ENCODE results near the gene PRR14L.
"Not testable (repeated sequence)": the region's sequence is repeated elsewhere in the genome, so short reads cannot be mapped to it uniquely, and the experiment has no call there.

PRR14L gene

DNA sequence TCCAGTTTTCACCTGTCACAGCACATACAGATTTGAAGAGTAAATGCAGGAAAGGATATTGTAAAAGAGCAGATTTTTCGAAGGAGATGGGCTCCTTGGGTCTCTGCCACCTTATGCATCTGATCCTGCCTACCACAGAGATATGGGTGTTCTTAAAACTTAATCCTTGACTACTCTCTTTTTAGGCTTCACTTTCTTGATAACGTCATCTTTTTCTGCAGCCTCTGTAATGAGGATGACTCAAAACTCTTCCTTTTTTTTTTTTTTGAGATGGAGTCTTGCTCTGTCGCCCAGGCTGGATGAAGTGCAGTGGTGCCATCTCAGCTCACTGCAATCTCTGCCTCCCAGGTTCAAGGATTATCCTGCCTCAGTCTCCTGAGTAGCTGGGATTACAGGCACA lies 7.8 kb downstream of the PRR14L start:
- no peak for DNase-seq

DNA sequence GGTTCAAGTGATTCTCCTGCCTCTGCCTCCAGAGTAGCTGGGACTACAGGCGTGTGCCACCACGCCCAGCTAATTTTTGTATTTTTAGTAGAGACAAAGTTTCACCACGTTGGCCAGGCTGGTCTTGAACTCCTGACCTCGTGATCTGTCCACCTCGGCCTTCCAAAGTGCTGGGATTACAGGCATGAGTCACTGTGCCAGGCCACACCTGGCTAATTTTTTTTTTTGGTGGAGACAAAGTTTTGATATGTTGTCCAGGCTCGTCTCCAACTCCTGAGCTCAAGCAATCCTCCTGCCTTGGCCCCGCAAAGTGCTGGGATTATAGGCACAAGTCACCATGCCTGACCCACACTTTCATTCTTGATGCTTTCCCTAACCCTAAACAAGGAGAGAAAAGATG lies 9.6 kb downstream of the PRR14L start:
- not testable (repeated sequence) for DNase-seq

DNA sequence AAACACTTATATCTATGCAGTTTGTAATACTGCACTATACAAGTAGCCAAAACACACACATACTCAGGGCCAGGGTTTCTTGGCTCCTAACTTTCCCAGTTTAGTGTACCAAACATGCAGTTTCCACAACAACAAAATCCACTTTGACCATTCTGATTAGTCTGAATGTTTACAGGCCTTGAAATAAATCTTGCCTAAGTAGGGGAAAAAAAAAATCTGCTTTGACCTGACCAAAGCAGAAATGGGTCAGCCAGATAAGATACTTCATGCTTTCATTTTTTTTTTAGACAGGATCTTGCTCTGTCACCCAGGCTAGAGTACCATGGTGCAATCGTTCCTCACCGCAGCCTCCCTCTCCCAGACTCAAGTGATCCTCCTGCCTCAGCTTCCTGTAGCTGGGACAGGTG lies 10.1 kb downstream of the PRR14L start:
- no peak for DNase-seq

DNA sequence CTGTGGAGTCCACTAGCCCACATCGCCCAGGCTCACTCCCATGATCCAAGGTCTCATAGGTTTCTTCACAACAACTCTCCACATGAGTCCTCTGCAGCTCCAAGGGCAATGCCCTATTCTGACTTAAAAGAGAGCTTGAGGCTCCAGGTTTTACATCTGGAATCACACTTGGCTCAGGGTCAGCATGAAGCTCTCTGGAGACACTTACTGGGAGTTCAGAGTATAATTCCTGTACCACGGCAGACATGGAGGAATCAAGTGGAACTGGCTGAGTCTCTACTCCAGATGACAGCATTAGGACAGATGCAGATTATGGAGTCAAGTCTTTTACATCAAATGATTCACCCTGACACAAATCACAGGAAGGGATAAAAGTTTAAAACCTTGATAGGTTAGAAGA lies 11.4 kb downstream of the PRR14L start:
- no peak for DNase-seq

DNA sequence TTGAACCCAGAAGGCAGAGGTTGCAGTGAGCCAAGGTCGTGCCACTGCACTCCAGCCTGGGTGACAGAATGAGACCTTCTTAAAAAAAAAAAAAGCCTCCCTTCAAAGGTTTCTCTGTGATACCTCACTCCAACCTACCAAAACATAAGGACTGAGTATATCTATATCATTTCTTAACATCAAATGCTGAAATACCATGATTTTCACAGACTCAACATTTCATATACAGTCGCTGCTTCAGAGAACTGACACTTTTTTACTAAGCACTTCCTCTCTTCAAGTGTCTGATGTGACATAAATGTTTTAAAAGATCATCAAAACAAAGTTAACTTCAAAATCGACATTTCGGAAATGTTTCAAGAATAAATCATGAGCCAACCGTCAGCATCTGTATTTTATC lies 12.0 kb downstream of the PRR14L start:
- no peak for DNase-seq

DNA sequence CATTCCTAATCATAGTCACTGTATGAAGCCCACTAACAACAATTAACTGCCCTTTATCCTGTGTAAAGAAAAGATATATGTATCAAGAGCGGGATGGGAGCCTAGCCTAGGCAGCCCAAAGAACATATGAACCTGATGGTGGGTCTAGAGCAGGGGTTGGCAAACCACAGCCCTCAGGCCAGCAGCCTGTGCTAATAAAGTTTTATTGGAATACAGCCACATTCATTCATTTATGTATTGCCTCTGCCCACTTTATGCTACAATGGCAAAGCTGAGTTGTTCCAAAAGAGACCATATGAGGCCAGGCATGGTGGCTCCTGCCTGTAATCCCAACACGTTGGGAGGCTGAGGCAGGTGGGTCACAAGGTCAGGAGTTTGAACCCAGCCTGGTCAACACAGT lies 13.5 kb downstream of the PRR14L start:
- DNase-seq: no peak

DNA sequence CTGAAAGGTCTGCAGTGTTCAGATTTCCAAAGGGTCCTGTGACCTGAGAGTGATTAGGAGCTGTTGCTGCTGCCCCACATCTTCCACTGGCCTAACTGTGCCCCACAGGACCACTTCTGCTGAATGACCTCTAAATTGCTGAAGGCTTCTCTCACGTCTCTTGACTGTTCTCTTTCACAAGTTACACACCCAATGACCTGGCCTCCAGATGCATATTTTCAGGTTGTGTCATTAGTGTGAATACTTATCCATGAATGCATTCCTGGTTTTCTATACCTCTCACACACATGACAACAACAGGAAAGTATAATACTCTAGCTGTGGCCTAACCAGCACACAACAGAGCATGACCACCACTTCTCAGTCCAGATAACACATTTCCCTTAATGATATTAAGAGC lies 15.4 kb downstream of the PRR14L start:
- no peak for DNase-seq

DNA sequence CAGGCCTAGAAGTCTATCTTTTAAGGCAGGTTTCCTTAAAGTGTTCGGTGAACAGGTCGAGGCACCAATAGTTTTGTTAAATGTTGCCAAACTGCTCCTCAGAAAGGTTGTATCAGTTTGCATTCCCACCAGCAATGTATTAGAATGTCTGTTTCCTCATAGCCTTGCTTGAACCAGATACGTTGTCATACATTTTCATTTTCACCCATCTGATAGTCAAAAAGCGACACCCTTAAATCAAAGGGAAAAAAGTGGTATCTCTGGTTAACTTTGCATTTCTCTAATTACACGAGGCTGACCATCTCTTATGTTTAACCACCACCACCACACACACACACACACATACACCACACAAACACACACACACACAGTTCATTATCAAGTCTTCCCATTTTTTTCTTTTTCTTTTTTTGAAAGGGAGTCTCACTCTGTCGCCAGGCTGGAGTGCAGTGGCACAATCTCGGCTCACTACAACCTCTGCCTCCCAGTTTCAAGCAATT lies 16.3 kb downstream of the PRR14L start:
- no peak for DNase-seq

DNA sequence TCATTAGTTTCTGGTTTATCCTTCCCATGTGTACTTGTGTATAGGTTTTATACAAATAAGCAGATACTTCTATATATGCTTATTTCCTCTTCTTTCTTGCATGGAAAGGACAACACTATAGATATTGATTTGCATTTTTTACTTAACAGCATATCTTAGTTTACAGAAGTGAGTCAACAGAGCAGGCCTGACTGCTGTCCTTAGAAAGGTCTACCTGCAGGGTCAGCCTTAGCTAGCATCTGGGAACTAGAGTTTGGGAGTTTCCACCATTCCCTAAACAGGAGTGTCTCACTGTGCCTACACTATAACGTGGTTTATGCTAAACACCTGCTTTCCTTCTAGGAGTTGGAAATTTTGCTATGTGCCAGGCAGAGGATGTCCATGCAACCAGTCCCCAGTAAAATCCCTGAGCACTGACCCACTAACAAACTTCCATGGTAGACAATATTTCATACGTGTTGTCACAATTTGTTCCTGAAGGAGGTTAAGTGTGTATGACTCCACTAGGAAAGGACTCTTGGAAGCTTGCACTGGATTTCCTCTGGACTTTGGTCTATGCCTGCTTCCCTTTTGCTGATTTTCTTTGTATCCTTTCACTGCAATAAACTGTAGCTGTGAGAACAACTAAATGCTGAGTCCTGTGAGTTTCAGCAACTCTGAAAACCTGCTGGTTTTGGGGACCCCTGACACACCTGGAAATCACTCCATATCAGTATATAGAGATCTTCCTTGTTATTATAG lies 17.7 kb downstream of the PRR14L start:
- DNase-seq: no peak

DNA sequence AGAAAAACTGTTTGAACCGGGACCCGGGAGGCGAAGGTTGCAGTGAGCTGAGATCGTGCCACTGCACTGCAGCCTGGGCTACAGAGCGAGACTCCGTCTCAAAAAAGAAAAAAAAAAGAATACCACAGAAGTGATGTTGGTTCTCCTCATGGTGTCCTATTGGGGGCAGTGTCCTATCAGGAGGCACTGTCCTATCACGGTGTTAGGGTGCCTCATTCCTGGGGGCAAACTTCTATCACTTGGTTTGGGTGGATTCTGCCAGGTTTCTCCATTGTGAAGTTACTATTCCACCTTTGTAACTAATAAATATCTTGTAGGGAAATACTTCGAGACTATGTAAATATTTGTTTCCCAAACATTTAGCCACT lies 19.6 kb downstream of the PRR14L start:
- no peak for DNase-seq

DNA sequence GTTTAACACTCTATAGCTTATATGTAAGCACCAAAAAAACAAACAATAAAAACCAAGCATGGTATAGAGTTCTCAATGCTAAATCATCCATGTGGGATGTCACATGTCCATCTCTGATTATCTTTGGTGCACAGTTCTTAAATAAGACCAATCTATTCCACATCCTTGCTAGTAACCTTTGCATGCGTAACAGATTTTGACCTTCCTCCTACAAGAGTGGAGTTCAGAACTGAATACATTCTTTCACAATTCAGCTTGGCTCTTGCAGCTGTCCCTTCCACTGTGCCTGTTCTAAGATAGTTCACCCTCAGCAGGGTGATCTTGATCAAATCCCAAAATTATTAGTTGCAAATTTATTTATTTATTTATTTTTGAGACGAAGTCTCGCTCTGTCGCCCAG lies 21.1 kb downstream of the PRR14L start:
- DNase-seq: no peak

DNA sequence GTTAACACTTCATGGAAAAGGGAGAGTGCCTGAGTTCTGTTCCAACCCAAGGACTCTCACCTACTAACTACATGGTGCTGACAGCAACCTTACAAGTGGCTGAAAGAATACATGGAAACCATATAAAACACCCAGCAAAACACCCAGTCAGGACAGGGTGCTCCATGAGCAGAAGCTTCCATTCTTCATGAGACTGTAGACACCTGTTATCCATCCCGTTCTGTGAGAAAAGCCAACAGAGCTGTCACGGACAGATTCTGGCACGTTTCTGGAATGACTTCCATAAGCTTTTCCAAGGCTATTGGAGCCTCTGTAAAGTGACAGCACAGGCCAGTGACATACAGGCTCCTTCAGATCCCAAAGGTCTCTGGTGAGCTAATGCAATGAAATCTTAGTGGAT lies 23.2 kb downstream of the PRR14L start:
- DNase-seq: no peak

DNA sequence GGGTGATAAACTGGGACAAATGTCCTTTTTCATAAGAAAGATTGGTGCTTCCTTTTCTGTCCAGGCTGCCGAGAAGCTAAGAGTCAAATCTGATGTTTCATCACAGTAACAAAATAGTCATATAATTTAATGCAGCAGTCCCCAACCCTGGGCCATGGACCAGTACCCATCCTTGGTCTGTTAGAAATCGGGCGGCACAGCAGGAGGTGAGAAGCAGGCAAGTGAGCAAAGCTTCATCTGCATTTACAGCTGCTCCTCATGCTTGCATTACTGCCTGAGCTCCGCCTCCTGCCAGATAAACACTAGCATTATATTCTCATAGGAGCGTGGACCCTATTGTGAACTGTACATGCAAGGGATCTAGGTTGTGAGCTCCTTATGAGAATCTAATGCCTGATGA lies 26.2 kb downstream of the PRR14L start:
- DNase-seq: no peak

DNA sequence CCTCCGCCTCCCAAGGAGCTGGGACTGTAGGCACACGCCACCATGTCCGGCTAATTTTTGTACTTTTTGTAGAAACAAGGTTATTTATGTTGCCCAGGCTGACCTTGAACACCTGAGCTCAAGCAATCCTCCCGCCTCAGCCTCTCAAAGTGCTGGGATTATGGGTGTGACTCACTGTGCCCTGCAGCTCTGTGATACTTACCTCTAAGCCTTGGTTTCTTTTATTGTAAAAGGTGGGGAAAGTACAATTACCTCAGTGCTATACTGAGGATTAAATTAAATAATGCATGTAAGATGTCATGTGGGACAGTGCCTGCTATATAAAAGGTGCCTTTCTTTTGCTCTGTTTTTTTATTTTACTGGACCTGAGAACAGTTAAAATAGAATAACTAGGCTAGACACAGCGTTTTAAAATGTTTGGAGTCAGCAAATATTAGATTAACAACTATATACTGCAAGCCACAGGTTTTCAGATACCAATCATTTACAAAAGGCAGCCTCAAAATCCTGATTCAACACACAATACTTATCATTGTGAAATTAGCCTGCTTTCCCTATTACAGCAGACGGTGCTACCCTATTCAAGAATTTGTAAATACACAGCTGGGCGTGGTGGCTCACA lies 30.0 kb downstream of the PRR14L start:
- DNase-seq: no peak

DNA sequence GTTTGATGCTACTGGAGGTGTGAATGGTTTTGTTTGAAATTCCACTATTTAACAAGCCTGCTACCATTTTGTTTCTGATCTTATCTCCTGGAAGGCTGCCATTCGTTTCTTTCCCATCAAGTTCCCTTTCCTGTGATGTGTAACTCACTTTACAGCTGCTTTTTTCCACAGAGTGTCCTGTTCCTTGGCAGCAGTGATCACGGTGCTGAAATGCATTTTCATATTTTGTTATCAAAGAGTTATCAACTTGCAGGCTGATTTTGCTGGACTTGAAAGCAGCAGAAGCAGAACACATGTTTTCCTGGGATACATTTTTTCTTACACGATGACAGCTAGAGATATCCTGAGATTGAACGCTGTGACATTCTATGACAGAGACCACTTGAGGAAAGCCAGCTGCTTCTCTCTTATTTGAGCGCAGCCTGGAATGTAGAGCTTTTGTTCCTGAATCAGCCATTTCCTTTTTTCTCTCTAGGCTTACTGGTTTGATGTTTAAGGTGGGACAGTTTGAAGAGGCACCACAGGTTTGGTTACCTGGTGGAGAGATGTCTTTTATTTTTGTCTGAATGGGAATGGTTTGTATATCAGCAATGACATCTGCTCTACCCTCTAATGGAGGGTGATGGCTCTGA lies 34.7 kb downstream of the PRR14L start:
- DNase-seq: no peak

DNA sequence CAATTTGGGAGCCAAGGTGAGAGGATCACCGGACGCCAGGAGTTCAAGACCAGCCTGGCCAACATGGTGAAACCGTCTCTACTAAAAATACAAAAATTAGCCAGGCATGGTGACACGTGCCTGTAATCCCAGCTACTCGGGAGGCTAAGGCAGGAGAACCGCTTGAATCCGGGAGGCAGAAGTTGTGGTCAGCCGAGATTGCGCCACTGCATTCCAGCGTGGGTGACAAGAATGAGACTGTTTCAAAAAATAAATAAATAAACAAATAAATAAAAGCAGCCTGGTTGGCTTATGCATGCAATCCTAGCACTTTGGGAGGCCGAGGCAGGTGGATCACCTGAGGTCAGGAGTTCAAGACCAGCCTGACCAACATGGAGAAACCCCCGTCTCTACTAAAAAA lies 38.7 kb downstream of the PRR14L start:
- not testable (repeated sequence) for DNase-seq

DNA sequence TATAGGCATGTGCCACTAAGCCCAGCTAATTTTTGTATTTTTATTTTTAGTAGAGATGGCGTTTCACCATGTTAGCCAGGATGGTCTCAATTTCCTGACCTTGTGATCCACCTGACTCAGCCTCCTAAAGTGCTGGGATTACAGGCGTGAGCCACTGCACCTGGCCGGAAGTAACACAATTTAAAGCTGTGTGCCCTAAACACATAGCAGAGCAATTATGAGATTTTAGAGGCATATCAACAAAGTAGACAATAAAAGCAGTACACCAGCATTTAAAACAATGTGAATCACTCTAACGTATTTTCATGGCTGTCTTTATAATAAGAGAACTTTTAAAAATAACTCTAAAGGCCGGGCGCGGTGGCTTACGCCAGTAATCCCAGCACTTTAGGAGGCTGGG lies 42.4 kb downstream of the PRR14L start:
- DNase-seq: no peak

DNA sequence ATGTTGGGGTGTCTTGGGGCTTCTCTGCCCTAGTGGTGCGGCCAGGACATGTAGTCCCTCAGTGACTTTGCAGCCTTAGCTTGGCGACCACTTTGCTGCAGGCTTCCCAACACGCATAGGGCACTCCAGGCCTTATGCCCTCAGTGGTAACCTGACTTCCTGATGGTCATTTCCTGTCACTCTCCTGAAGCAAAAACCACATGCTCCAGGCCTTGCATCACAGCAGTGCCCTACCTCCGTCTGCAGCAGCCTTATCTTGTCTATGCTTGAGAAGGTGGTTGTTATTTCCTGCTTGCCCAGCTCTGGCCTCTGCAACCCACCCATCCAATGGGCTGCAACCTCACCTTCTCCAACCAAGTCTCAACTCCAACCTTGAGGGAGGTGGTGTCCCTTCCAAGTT lies 54.5 kb downstream of the PRR14L start:
- no peak for DNase-seq

DNA sequence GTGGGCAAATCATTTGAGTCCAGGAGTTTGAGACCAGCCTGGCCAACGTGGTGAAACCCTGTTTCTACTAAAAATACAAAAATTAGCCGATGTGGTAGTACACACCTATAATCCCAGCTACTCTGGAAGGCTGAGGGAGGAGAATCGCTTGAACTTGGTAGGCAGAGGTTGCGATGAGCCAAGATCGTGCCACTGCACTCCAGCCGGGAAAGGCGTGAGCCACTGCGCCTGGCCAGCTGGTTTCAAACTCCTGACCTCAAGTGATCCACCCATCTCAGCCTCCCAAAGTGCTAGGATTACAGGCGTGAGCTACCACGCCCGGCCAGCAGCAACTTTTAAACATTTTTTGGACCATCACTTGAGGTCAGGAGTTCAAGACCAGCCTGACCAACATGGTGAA lies 55.9 kb downstream of the PRR14L start:
- not testable (repeated sequence) for DNase-seq

DNA sequence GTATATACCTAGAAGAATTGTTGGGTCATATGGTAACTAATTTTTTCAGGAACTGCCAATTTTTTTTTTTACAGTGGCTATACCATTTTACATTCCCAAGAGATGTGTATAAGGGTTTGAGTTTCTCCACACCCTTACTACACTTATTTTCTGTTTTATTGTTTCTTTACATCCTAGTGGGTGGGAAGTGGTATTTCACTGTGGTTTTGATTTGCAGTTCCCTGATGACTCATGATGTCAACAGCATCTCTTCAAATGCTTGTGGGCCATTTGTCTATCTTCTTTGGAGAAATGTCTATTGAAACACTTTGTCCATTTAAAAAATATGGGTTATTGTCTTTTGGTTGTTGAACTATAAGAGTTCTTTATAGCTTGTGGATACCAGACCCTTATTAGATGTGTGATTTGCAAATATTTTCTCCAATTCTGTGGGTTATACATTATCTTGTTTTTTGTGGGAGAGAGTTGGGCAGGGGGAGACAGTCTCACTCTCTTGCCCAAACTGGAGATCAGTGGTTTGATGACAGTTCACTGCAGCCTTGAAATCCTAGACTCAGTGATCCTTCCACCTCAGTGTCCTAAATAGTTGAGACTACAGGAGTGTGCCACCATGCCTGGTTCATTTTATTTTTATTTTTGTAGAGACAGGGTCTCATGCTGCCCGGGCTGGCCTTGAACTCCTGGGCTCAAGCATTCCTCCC lies 57.6 kb downstream of the PRR14L start:
- DNase-seq: no peak

DNA sequence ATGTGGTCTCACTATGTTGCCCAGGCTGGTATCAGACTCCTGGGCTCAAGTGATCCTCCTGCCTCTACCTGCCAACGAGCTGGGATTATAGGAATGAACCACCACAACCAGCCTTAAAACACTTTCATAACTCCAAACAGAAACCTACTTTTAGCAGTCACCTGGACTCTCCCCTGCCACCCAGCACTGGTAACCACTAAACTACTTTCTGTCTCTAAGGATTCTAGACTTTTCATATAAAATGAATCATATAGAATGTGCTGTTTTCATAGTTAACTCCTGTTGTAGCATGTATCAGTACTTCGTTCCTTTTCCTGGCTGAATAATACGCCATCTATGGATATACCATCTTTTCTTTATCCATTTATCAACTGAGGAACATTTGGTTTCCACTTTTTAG lies 58.5 kb downstream of the PRR14L start:
- no peak for DNase-seq
